HG02973 (cell line): ENCODE measurements around the gene COQ8B.
"Not testable (repeated sequence)": the region's sequence is repeated elsewhere in the genome, so short reads cannot be mapped to it uniquely, and the experiment has no call there.

Experiments used
- ATAC-seq: cut with Tn5 transposase; IDR thresholded peaks from one replicate; pipeline ENCODE4 v1.9.1; 2021; ENCODE audit warnings: moderate library complexity; ENCODE audit not compliant: unreplicated experiment

COQ8B gene

GRCh38 chr19:40742477-40742876 lies 25.8 kb upstream of the COQ8B start:
- no peak for ATAC-seq

GRCh38 chr19:40741527-40742390 lies 25.1 kb upstream of the COQ8B start:
- no peak for ATAC-seq

DNA sequence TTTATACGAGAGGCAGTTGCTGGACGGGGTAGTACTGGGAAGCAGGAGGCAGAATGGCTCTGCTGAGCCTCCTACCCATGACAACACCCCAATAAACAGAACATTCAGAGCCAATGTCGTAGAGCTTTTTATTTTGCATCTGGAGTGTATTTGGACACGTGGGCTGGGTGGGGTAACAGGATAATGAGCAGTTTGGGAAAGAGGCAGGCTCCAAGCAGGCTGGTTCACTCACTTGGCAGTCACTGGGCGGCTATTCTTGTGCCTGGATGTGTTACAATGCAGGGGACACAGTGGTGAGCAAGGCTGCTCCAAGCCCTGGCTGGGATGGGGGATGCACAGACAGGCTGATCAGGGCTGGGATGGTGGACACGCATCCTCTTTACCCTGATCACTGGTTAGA lies 24.1 kb upstream of the COQ8B start:
- no peak for ATAC-seq

DNA sequence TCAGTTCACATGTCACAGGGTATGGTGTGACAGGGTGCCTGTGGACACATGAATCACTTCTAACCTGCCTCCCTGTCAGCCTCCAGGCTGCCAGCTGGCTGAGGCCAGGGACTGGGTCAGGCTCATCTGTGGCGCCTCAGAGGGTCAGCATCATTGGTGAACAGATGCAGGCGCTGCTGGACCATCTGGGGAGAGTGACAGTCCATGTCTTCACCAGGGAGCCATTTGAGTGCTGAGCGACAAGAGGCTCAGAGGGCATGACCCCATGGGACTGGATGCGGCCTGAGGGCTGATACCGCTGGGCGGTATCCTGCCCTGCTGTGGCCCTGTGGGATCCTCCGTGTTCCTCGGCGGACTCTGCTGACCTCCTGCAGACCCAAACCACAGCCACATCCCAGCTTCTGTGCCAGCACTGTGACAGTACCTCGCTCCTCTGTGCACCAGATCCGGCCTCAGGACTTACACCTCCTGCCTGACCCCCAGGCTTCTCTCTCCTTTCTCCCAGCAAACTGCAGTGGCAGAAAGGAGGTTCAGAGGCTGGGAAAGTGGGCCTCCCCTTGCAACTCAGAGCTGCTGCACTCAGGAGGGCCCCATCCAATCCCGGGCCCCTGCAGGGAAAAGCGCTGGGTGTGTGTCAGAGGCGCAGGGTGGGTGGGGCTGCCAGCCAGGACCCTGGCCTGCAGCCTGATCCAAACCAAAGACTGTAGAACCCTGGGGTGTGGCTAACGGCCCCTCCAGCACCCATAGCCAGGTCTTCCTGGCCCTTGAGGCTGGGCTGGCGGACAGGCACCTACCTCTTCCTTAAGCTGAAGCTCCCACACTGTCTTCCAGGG lies 23.4 kb upstream of the COQ8B start:
- no peak for ATAC-seq

DNA sequence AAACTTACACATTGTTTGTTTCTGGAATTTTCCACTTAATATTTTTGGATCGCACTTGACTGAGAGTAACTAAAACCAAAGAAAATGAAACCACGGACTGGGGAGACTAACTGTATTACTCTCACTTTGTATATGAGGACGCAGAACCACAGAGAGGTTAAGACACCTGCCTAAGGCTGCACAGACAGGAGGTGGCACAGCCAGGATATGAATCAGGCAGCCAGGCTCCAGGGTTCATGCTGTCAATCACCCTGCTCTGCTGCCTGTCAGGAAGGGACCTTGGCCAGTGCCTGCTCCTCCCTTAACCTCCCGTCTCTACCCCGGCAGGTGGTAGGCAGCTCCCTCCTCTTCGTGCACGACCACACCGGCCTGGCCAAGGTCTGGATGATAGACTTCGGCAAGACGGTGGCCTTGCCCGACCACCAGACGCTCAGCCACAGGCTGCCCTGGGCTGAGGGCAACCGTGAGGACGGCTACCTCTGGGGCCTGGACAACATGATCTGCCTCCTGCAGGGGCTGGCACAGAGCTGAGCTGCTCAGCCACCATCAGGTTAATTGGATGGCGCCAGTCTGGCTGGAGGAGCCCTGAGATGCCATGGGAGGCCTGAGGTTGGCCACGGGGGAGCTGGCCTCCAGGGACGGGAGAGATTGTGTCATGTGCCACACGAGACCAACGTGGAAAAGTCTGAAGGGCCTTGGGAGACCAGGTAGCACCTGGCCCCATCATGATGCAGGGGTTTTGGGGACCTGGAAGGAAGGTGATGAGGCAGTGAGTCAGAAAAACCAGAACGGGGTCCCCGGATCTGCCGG lies 22.5 kb upstream of the COQ8B start:
- ATAC-seq = no peak

DNA sequence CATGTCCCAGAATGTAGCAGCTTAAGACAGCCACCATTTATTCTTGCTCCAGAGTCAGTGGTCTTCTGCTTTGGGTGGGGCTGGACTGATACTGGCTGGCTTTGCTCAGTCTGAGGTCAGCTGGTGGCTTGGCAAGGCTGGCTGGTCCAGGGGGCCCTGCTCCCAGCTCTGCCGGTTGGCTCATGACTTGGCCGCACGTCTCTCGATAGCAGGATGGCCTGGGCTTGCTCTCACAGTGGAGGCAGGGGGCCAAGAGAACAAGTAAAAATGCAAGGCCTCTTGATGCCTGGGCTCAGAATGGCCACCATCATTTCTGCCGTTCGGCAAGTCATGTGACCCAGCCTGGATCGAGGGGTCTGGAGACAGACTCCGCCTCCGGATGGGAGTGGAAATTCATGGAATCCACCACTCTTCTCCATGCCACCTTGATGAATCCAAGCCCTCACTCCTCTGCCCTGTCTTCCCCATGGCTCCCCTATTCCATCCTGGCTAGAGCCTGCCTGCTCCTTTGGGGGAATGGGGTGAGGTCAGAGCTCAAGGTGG lies 20.5 kb upstream of the COQ8B start:
- no peak for ATAC-seq

DNA sequence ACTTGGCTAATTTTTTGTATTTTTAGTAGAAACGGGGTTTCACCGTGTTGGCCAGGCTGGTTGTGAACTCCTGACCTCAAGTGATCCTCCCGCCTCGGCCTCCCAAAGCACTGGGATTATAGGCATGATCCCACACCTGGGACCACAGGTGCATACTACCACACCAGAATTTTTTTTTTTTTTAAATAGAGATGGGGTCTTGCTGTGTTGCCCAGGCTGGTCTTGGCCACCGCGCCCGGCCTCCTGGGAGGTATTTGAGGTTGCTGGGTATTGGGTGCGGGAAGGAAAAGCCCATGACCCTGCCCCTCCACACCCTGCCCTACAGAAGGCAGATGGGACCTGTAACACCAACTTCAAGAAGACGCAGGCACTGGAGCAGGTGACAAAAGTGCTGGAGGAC lies 20.0 kb upstream of the COQ8B start:
- ATAC-seq = no peak

GRCh38 chr19:40735013-40735771 lies 18.5 kb upstream of the COQ8B start:
- no peak for ATAC-seq

DNA sequence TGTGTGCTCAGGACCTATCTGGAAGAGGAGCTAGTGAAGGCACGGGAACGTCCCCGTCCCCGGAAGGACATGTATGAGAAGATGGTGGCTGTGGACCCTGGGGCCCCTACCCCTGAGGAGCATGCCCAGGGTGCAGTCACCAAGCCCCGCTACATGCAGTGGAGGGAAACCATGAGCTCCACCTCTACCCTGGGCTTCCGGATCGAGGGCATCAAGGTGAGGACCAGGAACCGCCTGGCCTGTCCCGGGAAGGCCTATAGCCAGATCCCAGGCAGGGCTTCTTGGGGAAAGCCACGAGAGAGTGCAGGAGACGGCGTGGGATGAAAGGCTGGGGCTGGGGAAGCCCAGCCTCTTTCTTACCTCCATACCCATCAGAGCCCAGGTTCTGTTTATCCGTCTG lies 16.5 kb upstream of the COQ8B start:
- no peak for ATAC-seq

GRCh38 chr19:40732304-40732703 lies 15.6 kb upstream of the COQ8B start:
- not testable (repeated sequence) for ATAC-seq

DNA sequence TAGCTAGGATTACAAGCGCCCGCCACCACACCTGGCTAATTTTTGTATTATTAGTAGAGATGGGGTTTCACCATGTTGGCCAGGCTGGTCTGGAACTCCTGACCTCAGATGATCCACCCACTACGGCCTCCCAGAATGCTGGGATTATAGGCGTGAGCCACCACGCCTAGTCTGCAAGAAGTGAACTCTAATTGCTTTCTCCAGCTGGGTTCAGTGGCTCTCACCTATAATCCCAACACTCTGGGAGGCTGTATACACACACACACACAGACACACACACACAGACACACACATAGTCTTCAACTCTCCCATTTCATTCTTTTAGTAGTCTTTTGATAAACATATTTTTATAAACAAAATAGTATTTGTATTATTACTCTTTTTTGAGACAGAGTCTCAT lies 13.4 kb upstream of the COQ8B start:
- ATAC-seq = not testable (repeated sequence)

- no peak for ATAC-seq
Measured at GRCh38 chr19:40726279-40726678, 9.6 kb upstream of the COQ8B start.

- ATAC-seq = no peak
Measured at GRCh38 chr19:40724855-40725254, 8.2 kb upstream of the COQ8B start.

- ATAC-seq = no peak
Measured at GRCh38 chr19:40724315-40724714, 7.6 kb upstream of the COQ8B start.

DNA sequence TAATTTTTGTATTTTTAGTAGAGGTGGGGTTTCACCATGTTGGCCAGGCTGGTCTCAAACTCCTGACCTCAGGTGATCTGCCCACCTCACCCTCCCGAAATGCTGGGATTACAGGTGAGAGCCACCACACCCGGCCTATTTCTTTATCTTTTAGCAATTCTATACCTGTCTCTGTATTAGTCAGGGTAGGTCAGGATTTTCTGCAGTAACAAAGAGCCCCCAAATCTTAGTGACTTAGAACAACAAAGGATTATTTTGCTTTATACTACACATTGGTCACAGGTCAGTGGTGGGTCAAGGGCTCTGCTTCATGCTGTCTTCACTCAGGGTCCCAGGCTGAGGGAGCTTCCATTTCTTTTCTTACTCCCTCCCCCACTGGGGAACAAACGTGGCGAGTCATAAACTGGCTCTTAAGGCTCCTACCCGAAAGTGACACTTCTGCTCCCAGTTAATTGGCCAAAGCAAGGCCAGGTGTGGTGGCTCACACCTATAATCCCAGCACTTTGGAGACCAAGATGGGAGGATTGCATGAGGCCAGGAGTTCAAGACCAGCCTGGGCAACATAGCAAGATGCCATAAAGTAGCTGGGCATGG lies 7.1 kb upstream of the COQ8B start:
- ATAC-seq = no peak

DNA sequence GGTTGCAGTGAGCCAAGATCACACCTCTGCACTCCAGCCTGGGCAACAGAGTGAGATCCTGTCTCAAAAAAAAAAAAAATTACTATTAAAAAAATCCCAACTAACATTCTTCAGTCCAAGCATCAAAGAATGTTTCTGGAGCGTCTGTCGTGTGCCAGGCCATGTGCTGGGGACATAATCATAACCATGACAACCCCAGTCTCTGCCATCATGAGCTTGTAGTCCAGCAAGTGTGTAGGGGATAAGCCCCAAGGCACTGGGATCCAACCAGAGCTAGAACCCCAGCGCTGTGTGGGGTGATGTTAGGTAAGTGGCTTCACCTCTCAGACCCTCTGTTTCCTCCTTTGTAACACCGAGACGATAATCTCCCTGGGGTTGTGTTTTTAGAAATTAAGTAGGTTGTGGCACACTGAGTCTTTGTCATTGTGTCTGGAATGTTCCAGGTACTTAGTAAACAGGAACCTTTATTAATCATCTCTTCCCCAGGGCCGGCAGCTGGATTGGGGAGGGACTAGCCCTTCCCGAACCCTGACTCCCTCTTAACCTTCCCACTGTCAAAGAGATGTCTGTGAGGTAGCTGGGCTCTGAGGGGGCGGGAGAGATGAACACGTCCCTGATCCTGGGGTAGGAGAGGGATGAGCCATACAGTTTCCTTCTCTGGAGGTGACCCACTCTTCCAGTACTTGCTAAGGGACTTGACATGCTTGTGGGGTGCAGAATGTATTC lies 5.4 kb upstream of the COQ8B start:
- no peak for ATAC-seq

- ATAC-seq = no peak
Measured at GRCh38 chr19:40721140-40721486, 4.4 kb upstream of the COQ8B start.

DNA sequence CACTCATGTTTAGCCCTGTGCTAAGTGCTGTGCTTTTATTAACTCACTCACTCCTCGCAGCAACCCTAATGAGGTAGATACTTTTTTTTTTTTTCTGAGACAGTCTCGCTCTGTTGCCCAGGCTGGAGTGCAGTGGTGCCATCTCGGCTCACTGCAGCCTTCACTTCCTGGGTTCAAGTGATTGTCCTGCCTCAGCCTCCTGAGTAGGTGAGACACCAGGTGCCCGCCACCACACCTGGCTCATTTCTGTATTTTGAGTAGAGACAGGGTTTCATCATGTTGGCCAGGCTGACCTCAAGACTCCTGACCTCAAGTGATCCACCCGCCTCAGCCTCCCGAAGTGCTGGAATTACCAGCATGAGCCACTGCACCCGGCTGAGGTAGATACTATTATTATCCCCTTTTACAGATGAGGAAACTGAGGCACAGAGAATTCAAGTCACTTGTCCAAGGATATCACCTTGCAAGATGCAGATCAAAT lies 2.8 kb upstream of the COQ8B start:
- ATAC-seq = no peak

GRCh38 chr19:40718774-40719391 lies 2.2 kb upstream of the COQ8B start:
- no peak for ATAC-seq
